HG03135 (cell line): ENCODE data around the gene MIOX.

Source experiments
- ATAC-seq: cut with Tn5 transposase; IDR thresholded peaks from one replicate; pipeline ENCODE4 v1.9.1; 2021; ENCODE audit warnings: mild to moderate bottlenecking, moderate library complexity; ENCODE audit not compliant: unreplicated experiment

MIOX gene

GRCh38 chr22:50489363-50490243 lies 2.9 kb downstream of the MIOX start:
- ATAC-seq, result no peak

GRCh38 chr22:50490531-50491308 lies 4.1 kb downstream of the MIOX start:
- ATAC-seq, result no peak

GRCh38 chr22:50497093-50497492 lies 10.4 kb downstream of the MIOX start:
- no peak for ATAC-seq

- ATAC-seq, result no peak
Observed at GRCh38 chr22:50498322-50498890, 11.7 kb downstream of the MIOX start.

GRCh38 chr22:50500452-50500851 lies 13.8 kb downstream of the MIOX start:
- no peak for ATAC-seq

GRCh38 chr22:50502096-50502495 lies 15.4 kb downstream of the MIOX start:
- no peak for ATAC-seq

GRCh38 chr22:50502628-50503474 lies 16.2 kb downstream of the MIOX start:
- ATAC-seq, result no peak

- no peak for ATAC-seq
Observed at GRCh38 chr22:50503475-50504145, 17.0 kb downstream of the MIOX start.

GRCh38 chr22:50504369-50505211 lies 17.9 kb downstream of the MIOX start:
- ATAC-seq, result no peak

GRCh38 chr22:50505276-50505775 lies 18.7 kb downstream of the MIOX start:
- ATAC-seq, result no peak

GRCh38 chr22:50505776-50506610 lies 19.3 kb downstream of the MIOX start:
- no peak for ATAC-seq

- no peak for ATAC-seq
Observed at GRCh38 chr22:50506611-50507420, 20.2 kb downstream of the MIOX start.

GRCh38 chr22:50507421-50507990 lies 20.8 kb downstream of the MIOX start, which contains the start of gene LMF2:
LMF2 (minus strand) TSS chr22:50507702; CDS start chr22:50507675, 27 bp downstream.
- ATAC-seq, result peak; percentile 50

- ATAC-seq, result peak; percentile 63
Observed at GRCh38 chr22:50507991-50508884, 21.6 kb downstream of the MIOX start, which contains the start of gene NCAPH2. NCAPH2 (plus strand) TSS chr22:50508224; CDS start chr22:50508338, 114 bp downstream.

- no peak for ATAC-seq
Observed at GRCh38 chr22:50508897-50509296, 22.2 kb downstream of the MIOX start.

- no peak for ATAC-seq
Observed at GRCh38 chr22:50513175-50513574, 26.5 kb downstream of the MIOX start.
